Measurements from ENCODE around the gene LRRC8B.

LRRC8B gene

DNA sequence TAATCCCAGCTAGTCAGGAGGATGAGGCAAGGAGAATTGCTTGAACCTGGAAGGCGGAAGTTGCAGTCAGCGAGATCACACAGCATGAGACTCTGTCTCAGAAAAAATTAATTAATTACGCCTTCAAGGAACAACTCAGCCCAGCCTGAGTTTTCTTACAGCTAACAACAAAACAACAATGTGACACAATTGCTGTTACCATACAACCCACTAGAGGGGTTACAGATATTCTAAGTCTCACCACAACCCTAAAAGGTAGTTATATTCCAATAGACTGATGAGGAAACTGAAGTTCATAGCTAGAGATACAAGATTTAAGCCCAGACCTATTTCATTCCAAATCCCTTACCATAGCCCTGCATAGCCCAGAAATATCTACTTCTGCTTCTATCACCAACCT is 105.4 kb downstream of the LRRC8B start:
- no peak for DNase-seq (ENCODE audit: low read depth, low spot score)
- TF ChIP-seq, protein P1, sequence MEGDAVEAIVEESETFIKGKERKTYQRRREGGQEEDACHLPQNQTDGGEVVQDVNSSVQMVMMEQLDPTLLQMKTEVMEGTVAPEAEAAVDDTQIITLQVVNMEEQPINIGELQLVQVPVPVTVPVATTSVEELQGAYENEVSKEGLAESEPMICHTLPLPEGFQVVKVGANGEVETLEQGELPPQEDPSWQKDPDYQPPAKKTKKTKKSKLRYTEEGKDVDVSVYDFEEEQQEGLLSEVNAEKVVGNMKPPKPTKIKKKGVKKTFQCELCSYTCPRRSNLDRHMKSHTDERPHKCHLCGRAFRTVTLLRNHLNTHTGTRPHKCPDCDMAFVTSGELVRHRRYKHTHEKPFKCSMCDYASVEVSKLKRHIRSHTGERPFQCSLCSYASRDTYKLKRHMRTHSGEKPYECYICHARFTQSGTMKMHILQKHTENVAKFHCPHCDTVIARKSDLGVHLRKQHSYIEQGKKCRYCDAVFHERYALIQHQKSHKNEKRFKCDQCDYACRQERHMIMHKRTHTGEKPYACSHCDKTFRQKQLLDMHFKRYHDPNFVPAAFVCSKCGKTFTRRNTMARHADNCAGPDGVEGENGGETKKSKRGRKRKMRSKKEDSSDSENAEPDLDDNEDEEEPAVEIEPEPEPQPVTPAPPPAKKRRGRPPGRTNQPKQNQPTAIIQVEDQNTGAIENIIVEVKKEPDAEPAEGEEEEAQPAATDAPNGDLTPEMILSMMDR (IDR thresholded peaks at IDR 0.05; ENCODE audit: low read depth, low read length): no peak
- H3K4me3 ChIP-seq (ENCODE audit: low read depth, low read length): no peak overlapping the region
- in situ Hi-C loops (cut with HindIII; ENCODE audit: low sequenced_read_pairs): no loop called here

DNA sequence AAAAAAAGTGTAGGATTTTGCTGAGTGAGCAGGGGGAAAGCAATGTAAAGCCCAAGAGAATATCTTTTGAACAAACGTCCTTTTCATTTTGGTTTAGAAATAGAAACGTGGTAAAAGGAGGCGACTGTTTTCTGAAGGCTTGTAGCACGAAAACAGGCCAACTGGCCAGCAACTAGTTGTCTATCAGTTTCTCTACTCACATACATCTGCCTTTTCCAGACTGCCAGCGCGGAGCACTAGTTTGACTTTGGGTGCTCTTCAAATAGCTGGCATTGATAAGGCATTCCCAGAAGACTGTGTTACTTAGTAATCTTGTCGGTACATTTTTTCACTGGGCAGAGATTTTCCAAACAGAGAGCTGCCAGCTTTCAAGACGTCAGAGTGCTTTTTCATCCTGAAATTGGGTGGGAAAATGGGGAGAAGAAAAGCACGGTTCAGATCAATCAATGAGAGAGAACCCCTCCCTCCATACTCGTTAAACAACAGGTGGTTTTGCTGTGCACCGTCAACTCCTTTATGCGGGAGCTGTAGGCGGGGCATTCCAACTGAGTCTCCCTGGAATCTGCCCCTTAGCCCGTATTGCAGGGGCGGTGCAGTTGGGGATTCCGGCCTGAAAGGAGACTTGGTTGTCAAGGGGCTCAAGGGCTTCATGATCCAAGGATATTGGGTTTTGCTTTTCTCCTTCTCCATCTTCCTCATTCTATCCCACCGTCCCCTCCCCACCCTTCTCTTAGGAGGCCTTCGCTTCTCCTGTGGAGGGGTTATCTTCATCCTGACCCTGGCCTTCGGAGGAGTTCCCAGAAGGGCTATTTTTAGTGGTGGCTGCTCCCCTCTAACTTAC is 107.4 kb downstream of the LRRC8B start:
- TF ChIP-seq, protein P1 (IDR thresholded peaks at IDR 0.05; ENCODE audit: low read depth, low read length): no peak
- peak; percentile 8 for DNase-seq (ENCODE audit: low read depth, low spot score)
- H3K4me3 ChIP-seq (ENCODE audit: low read depth, low read length): peak overlapping the region; percentile 85
- in situ Hi-C loops (cut with HindIII; ENCODE audit: low sequenced_read_pairs): no loop called here

DNA sequence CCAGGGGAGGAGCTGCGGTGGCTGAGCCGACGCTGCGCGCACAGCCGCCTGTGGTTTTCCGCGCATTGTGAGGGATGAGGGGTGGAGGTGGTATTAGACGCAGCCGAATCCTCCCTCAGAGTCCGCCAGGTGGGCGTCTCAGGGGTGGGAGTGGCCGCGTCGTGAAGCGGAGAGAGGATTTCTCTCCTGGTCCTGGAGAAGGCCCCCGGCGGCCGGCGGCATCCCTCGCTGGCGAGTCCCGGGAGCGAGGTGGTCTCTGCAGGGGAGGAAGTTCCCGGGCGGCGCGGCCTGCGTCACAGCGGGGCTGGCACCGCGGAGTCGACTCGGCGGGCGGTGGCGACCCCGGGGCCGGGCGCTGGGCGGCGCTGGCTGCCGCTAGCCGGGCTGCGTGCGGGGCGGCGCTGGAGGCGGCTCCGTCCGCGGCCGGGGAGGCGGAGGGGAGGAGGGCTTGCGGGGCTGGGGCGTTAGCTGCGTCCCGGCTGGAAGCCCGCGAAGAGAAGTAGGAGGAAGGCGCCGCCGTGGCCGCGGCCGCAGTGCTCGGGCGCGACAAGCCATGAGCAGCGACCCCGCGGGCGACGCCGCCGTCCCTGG is 108.1 kb downstream of the LRRC8B start, which contains the start of gene LRRC8C:
Gene LRRC8C, plus strand, starts transcription at position 464 of the 591 bp plus-strand sequence. CDS start 53,354 bp downstream, outside the sequence.
- TF ChIP-seq, protein P1 (IDR thresholded peaks at IDR 0.05; ENCODE audit: low read depth, low read length): peak; percentile 5
- DNase-seq (ENCODE audit: low read depth, low spot score): peak; percentile 73
- in situ Hi-C loops (cut with HindIII; ENCODE audit: low sequenced_read_pairs): no loop called here
- H3K4me3 ChIP-seq (ENCODE audit: low read depth, low read length): peak within 1 kb of the TSS; percentile 85

DNA sequence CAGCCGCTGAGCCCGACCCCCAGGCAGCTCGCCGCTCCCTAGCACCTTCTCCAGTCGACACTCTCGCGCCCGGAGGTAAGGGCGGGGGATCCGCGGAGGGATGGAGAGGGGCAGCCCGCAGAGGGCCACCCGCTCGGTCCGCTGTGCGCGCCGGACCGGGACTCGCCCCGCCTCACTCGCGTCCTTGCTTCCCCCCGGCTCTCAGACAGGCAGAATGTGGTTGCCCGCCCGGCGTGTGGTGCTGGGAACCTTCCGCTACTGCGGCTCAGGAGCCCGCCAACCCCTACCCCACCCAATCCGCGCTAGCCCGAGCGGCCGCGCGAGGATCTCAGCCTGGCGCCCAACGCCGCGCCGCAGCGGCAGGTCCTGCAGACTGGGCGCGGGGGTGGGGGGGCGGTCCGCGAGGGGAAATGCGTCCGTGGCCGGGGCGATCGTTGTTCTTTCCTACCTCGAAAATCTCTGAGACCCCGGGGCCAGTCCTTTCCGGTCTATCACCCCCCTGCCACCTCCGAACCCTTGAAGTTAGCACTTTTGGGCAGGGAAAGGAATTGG is 108.7 kb downstream of the LRRC8B start:
- H3K4me3 ChIP-seq (ENCODE audit: low read depth, low read length): peak overlapping the region; percentile 85
- peak; percentile 53 for DNase-seq (ENCODE audit: low read depth, low spot score)
- TF ChIP-seq, protein P1 (IDR thresholded peaks at IDR 0.05; ENCODE audit: low read depth, low read length): no peak
- in situ Hi-C loops (cut with HindIII; ENCODE audit: low sequenced_read_pairs): no loop called here

DNA sequence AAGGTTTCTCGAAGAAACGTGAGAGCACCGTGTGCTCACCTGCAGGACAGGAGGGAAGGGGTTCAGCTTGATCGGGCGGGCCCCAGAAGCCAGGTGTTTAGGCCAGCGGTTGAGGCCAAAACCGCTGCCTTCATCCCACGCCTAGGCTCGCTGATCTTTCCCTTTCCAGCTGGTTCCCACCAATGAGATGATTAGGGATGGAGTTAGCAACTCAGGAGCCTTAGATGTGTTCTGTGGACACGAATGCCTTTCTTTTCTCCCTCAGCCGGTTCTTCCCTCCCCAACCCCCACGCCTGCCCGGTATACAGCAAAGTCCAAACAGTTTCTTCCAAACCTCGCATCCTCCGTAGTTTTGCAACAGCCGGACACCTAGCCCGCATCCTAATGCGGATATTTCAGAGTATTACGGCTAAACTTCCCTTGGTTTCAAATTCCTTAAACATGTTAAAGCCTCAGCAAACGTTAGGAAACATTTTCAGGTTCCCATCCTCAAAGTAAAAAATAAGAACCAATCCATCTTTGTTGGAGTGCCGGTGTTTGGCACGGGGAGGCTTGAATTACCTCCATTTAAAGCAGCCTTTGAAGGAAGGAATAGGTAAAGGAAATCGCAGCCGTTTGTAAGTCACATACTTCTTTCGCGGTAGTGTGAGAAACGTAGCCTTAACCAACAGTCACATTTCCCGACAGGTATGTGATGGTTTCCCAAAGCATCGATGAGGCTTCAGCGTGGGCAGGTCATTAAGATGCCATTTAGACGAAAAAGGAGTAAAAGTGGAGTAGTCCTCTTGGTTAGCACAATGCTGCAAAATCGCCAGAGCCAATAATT is 109.4 kb downstream of the LRRC8B start:
- TF ChIP-seq, protein P1 (IDR thresholded peaks at IDR 0.05; ENCODE audit: low read depth, low read length): no peak
- peak; percentile 51 for DNase-seq (ENCODE audit: low read depth, low spot score)
- in situ Hi-C loops (cut with HindIII; ENCODE audit: low sequenced_read_pairs): no loop called here
- peak overlapping the region; percentile 85 for H3K4me3 ChIP-seq (ENCODE audit: low read depth, low read length)

Measured in astrocyte of the spinal cord (primary cell).